ENCODE results near the gene SPINT4.
"Not testable (repeated sequence)": the region's sequence is repeated elsewhere in the genome, so short reads cannot be mapped to it uniquely, and the experiment has no call there.

DNA sequence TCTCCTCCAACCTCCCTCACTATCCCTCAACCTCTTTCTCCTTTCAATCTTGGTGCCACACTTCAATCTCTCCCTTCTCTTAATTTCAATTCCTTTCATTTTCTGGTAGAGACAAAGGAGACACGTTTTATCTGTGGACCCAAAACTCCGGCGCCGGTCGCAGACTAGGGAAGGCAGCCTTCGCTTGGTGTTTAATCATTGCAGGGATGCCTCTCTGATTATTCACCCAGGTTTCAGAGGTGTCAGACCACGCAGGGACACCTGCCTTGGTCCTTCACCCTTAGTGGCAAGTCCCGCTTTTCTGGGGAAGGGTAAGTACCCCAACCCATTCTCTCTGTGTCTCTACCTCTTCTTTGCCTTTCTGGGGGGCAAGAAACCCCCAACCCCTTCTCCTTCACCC, 37.8 kb downstream of the SPINT4 start:
- TF ChIP-seq, protein P1, sequence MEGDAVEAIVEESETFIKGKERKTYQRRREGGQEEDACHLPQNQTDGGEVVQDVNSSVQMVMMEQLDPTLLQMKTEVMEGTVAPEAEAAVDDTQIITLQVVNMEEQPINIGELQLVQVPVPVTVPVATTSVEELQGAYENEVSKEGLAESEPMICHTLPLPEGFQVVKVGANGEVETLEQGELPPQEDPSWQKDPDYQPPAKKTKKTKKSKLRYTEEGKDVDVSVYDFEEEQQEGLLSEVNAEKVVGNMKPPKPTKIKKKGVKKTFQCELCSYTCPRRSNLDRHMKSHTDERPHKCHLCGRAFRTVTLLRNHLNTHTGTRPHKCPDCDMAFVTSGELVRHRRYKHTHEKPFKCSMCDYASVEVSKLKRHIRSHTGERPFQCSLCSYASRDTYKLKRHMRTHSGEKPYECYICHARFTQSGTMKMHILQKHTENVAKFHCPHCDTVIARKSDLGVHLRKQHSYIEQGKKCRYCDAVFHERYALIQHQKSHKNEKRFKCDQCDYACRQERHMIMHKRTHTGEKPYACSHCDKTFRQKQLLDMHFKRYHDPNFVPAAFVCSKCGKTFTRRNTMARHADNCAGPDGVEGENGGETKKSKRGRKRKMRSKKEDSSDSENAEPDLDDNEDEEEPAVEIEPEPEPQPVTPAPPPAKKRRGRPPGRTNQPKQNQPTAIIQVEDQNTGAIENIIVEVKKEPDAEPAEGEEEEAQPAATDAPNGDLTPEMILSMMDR (IDR thresholded peaks at IDR 0.05), result not testable (repeated sequence)
- not testable (repeated sequence) for TF ChIP-seq POLR2A (IDR thresholded peaks at IDR 0.05)

All from Peyer's patch (tissue), 4 donors.